Stimulated activated CD8-positive, alpha-beta memory T cell treated with anti-CD3 and anti-CD28 coated beads, Interleukin-12 subunit alpha, Interleukin-12 subunit beta, amount 100 ng/mL, for 24 hours (primary cell): ENCODE results near the gene INPP5A.
"Not testable (repeated sequence)": the region's sequence is repeated elsewhere in the genome, so short reads cannot be mapped to it uniquely, and the experiment has no call there.

Experiments used
- DNase-seq: peaks from one replicate; pipeline ENCODE4 v3.0.0-alpha.2; 2020; ENCODE audit errors: extremely low read depth

Gene INPP5A

GRCh38 chr10:132756591-132756990, 219.0 kb downstream of the INPP5A start:
- no peak for DNase-seq

GRCh38 chr10:132757171-132757570, 219.6 kb downstream of the INPP5A start:
- DNase-seq: no peak

GRCh38 chr10:132758865-132759264, 221.3 kb downstream of the INPP5A start:
- no peak for DNase-seq

- DNase-seq: no peak
Observed at GRCh38 chr10:132761395-132762060, 223.9 kb downstream of the INPP5A start.

GRCh38 chr10:132762267-132762666, 224.7 kb downstream of the INPP5A start:
- DNase-seq: no peak

- no peak for DNase-seq
Observed at GRCh38 chr10:132763545-132763944, 226.0 kb downstream of the INPP5A start.

- no peak for DNase-seq
Observed at GRCh38 chr10:132764108-132764507, 226.5 kb downstream of the INPP5A start.

GRCh38 chr10:132765435-132765834, 227.8 kb downstream of the INPP5A start:
- DNase-seq: no peak

- no peak for DNase-seq
Observed at GRCh38 chr10:132766291-132766690, 228.7 kb downstream of the INPP5A start.

- no peak for DNase-seq
Observed at GRCh38 chr10:132768346-132769248, 231.0 kb downstream of the INPP5A start.

GRCh38 chr10:132770061-132771021, 232.8 kb downstream of the INPP5A start:
- DNase-seq: no peak

- DNase-seq: not testable (repeated sequence)
Observed at GRCh38 chr10:132772816-132773215, 235.2 kb downstream of the INPP5A start.

GRCh38 chr10:132774181-132774901, 236.8 kb downstream of the INPP5A start:
- no peak for DNase-seq

GRCh38 chr10:132774902-132775863, 237.6 kb downstream of the INPP5A start:
- DNase-seq: no peak

- no peak for DNase-seq
Observed at GRCh38 chr10:132776186-132776585, 238.6 kb downstream of the INPP5A start.

GRCh38 chr10:132776821-132777220, 239.2 kb downstream of the INPP5A start:
- no peak for DNase-seq

GRCh38 chr10:132777441-132777840, 239.9 kb downstream of the INPP5A start:
- no peak for DNase-seq

- DNase-seq: no peak
Observed at GRCh38 chr10:132779549-132780294, 242.1 kb downstream of the INPP5A start.

- DNase-seq: no peak
Observed at GRCh38 chr10:132780356-132780755, 242.8 kb downstream of the INPP5A start.
